ENCODE data around the gene ZNF507.

Gene ZNF507

GRCh38 chr19:32345261-32346207, at the start of gene ZNF507:
Gene ZNF507 (plus strand): TSS chr19:32345610. CDS start chr19:32352831, 7,221 bp downstream.
- no peak for TF ChIP-seq POU6F1 (CRISPR knock-in tag; IDR thresholded peaks at IDR 0.05; ENCODE audit: borderline replicate concordance, low read depth)
- peak; percentile 9; the same call in 1 of the 2 replicates for TF ChIP-seq SNAI2 (CRISPR knock-in tag; IDR thresholded peaks at IDR 0.05)
- no peak for TF ChIP-seq TCF4 (CRISPR knock-in tag; IDR thresholded peaks at IDR 0.05; ENCODE audit: borderline replicate concordance)
- TF ChIP-seq TSHZ2 (CRISPR knock-in tag; IDR thresholded peaks at IDR 0.05) = no peak
- no peak for TF ChIP-seq PATZ1 (CRISPR knock-in tag; IDR thresholded peaks at IDR 0.05; ENCODE audit: borderline replicate concordance)
- no peak for TF ChIP-seq ZFP3 (CRISPR knock-in tag; IDR thresholded peaks at IDR 0.05)
- TF ChIP-seq ARNTL (CRISPR knock-in tag; IDR thresholded peaks at IDR 0.05; ENCODE audit: borderline replicate concordance, low read depth) = no peak
- ATAC-seq = peak; percentile 93

GRCh38 chr19:32296694-32297093, 48.7 kb upstream of the ZNF507 start:
- ATAC-seq = no peak
- TF ChIP-seq ZC3H10 (CRISPR knock-in tag; IDR thresholded peaks at IDR 0.05) = no peak
- TF ChIP-seq ZFP3 (CRISPR knock-in tag; IDR thresholded peaks at IDR 0.05) = no peak
- TF ChIP-seq BACH2 (CRISPR knock-in tag; IDR thresholded peaks at IDR 0.05; ENCODE audit: borderline replicate concordance) = no peak
- TF ChIP-seq PATZ1 (CRISPR knock-in tag; IDR thresholded peaks at IDR 0.05; ENCODE audit: borderline replicate concordance) = no peak
- no peak for TF ChIP-seq RARB (CRISPR knock-in tag; IDR thresholded peaks at IDR 0.05)
- TF ChIP-seq PPARA (CRISPR knock-in tag; IDR thresholded peaks at IDR 0.05; ENCODE audit: borderline replicate concordance) = no peak
- no peak for TF ChIP-seq ESRRG (CRISPR knock-in tag; IDR thresholded peaks at IDR 0.05)
- TF ChIP-seq ZNF565 (CRISPR knock-in tag; conservative IDR thresholded peaks at IDR 0.05; ENCODE audit: low read depth) = no peak
- no peak for TF ChIP-seq OSR1 (CRISPR knock-in tag; IDR thresholded peaks at IDR 0.05)
- TF ChIP-seq ISL1 (CRISPR knock-in tag; IDR thresholded peaks at IDR 0.05) = no peak

- no peak for ATAC-seq
- no peak for TF ChIP-seq POU6F1 (CRISPR knock-in tag; IDR thresholded peaks at IDR 0.05; ENCODE audit: borderline replicate concordance, low read depth)
- no peak for TF ChIP-seq CREB5 (CRISPR knock-in tag; IDR thresholded peaks at IDR 0.05; ENCODE audit: low read depth)
- TF ChIP-seq TCF4 (CRISPR knock-in tag; IDR thresholded peaks at IDR 0.05; ENCODE audit: borderline replicate concordance) = no peak
- TF ChIP-seq TOX (CRISPR knock-in tag; IDR thresholded peaks at IDR 0.05; ENCODE audit: borderline replicate concordance) = no peak
- no peak for TF ChIP-seq ZNF565 (CRISPR knock-in tag; conservative IDR thresholded peaks at IDR 0.05; ENCODE audit: low read depth)
- TF ChIP-seq ZNF8 (CRISPR knock-in tag; IDR thresholded peaks at IDR 0.05) = no peak
- TF ChIP-seq ISL1 (CRISPR knock-in tag; IDR thresholded peaks at IDR 0.05) = no peak
- no peak for TF ChIP-seq TSHZ2 (CRISPR knock-in tag; IDR thresholded peaks at IDR 0.05)
- no peak for TF ChIP-seq PPARA (CRISPR knock-in tag; IDR thresholded peaks at IDR 0.05; ENCODE audit: borderline replicate concordance)
- TF ChIP-seq OSR1 (CRISPR knock-in tag; IDR thresholded peaks at IDR 0.05) = no peak
- TF ChIP-seq CSRNP3 (CRISPR knock-in tag; IDR thresholded peaks at IDR 0.05) = no peak
These were observed 42.6 kb upstream of the ZNF507 start for GRCh38 chr19:32302778-32303177.

All from SK-N-SH treated with all-trans-retinoic acid at 6 μM for 48 hours (cell line).